GM19328 (cell line): Measurements from ENCODE around the gene INHA.
A peak's percentile ranks its signal among the peaks of the same experiment; 100 is the strongest.

Experiments
- ATAC-seq: cut with Tn5 transposase; IDR thresholded peaks from one replicate; pipeline ENCODE4 v1.9.1; 2021; ENCODE audit warnings: mild to moderate bottlenecking, moderate library complexity; ENCODE audit not compliant: unreplicated experiment

The INHA gene

DNA sequence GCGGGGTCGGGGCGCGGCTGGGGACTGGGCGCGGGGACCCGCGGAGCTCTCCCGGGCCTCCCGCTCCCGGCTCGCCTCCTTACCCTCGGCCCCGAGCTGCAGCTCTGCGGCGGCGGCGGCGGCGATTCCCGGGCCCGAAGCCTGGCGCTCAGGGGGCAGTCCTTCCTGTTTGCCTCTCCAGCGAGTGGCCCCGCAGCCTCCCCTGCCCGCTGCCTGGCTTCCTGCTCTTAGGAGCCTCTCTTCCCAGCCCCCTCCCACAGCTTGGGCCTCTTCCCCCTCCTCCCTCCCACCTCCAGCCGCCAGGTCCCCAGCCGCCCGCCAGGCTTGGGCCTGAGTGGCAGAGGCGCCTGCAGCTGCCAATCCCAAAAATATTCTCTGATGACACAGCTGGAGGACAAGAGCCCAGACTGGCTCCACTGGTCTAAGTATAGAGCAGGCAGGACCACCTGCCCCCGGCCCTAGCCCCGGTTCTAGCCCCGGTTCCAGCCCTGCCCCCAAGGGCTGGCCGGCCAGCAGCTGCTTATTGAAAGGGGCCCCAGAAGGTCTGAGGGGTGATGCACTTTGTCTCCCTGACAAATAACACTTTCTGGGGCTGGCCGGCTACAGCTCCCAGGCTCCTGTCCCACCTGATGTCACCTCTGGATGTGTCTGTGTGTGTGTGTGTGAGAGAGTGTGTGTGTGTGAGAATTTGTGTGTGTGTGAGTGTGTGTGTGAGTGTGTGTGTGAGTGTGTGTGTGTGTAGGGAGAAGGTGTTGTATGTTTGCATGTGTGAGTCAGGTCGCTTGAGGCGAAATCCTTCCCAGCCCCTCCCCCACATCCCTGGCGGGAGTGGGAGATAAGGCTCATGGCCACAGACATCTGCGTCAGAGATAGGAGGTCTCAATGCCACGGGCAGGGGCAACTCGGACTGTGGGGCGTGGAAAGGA is 536 bp upstream of the INHA start, which contains the start of gene OBSL1:
TSS of gene OBSL1 (minus strand) at position 229 of the 926 bp plus-strand sequence. CDS start 307 bp downstream, outside the sequence.
- ATAC-seq = no peak

DNA sequence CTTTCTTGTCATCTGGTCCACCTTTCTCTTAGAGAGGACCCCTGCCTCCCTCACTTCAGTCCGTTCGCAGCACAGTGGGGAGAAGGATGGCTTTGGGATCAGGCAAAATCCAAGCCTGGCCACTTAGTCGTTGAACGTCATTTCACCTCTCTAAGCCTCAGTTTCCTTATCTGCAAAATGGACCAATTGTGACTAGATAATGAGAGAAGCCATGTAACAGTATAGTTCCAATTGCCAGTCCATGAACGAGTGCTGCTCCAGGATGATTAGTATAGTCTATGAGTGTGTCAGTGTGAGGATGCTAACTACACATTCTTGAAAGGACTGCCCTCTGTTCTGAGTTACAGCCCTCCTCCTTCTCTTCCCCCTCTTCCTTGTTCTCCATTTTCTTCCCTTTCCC is 1.1 kb downstream of the INHA start:
- ATAC-seq = no peak

DNA sequence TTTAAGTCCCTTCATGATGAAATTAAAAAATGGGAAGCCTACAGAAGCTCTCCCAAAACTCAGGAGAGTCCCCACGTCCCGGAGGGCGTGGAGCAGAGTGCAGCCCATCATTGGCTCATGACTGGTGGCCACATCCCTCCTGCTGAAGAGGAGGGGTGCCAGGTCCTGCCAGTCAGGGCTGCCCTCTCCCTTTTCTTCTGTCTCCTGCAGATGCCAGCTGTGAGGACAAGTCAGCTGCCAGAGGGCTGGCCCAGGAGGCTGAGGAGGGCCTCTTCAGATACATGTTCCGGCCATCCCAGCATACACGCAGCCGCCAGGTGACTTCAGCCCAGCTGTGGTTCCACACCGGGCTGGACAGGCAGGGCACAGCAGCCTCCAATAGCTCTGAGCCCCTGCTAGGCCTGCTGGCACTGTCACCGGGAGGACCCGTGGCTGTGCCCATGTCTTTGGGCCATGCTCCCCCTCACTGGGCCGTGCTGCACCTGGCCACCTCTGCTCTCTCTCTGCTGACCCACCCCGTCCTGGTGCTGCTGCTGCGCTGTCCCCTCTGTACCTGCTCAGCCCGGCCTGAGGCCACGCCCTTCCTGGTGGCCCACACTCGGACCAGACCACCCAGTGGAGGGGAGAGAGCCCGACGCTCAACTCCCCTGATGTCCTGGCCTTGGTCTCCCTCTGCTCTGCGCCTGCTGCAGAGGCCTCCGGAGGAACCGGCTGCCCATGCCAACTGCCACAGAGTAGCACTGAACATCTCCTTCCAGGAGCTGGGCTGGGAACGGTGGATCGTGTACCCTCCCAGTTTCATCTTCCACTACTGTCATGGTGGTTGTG is 2.6 kb downstream of the INHA start:
- no peak for ATAC-seq

DNA sequence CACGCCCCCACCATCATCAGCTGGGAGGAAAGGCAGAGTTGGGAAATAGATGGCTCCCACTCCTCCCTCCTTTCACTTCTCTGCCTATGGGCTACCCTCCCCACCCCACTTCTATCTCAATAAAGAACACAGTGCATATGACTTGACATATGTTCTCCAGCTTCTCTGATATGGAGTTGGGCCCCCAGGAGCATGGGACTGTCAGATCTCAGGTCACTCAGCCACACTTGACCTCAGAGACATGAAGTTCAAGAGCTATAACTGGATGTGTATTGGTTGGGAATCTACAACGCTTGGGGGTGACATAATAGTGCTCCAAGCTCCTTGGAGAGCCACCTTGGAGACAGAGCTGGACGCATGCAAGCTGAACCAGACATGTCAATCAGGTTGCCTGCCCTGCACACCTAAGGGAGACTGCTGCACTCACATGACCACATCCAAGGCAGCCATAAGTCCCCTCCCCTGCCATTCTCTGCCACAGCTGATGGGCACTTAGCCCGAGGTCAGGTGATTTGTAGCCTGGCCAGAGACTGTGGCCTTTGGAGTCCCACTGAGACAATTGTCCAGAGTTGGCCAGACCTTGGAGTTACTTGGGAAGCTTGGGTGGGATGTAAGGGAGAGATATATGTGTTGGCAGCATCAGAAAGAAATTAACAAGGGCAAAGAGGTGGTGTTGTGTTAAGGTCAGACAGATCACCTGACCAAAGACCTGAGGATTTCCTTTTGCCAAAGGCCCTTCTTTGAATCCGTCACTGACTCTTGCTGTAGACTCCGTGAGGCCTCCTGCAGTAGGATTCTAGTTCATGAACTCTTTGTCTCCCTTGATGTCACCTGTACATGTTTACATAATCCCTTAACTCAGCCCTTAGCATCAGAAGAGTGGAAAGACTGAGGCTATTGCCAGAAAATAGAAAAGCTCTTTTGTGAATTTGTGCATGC is 3.7 kb downstream of the INHA start:
- no peak for ATAC-seq

DNA sequence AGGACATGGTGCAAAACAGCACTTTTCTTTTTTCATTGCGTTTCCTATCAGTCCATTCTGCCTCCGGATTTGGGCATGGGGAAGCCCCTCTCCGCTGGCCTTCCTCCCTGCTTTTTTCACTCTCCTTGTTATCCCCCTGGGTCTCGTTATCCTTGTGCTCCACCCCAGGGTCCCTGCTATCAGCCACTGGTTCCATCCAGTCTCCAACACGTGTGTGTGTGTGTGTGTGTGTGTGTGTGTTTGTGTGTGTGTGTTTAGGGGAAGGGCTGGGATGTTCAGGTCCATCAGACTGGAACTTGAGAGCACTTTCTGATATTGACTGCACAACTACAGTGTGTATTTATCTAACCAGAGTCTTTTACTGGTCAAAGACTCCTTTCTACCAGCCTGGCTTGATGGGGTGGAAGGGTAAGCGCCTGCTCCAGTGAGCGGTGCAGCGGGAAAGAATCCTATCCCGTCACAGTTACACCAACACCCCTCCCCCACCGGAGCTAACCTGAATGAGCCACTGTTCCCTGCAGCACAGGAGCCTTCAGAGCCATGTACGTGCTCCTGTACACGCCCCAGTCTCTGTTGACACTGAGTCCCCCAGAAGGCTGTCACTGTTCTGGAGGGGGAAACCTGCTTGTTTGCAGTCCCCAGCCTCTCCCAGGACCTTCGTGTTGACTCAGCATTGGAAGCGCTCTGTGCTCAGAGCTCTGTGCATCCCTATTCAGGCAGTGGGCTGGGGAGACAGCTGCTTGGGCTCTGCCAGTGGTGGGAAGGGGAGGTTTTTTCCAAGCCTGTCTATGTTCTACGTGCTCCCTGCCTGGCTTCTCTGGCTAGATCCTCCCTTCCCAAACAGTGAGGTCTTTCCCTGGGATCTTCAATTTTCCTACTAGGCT is 4.6 kb downstream of the INHA start:
- no peak for ATAC-seq

DNA sequence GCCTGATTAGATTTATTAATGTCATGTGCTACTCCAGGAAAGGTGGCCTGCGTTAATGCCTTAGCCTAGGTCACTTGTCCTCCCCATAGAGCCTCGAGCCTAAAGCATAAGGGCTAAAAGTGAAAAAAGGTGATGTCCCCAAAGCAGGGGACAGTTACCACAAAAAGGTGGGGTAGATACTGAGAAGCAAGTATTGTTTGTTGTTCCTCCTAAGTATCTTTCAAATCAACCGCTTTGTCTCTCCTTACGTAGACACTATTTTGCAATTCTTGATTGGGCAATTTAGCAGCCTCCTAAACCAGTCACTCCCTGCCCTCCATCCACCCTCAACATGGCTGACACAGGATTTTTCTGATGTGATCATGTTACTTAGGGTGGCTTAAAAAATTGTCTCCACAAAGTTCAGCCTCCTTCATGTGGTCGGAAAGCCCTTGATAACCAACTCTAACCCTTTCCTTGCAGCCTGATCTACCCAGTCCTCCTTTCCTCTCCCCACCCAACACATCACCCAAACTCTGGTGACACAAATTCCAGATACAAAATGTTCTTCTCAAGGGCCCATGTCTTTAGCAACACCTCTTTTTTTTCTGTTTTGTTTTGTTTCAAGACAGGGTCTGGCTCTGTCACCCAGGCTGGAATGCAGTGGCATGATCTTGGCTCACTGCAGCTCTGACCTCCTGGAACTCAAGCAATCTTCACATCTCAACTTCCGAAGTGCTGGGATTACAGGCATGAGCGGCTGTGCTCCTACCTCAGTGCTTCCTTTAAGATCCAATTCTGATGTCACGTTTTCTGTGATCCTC is 6.9 kb downstream of the INHA start:
- no peak for ATAC-seq

DNA sequence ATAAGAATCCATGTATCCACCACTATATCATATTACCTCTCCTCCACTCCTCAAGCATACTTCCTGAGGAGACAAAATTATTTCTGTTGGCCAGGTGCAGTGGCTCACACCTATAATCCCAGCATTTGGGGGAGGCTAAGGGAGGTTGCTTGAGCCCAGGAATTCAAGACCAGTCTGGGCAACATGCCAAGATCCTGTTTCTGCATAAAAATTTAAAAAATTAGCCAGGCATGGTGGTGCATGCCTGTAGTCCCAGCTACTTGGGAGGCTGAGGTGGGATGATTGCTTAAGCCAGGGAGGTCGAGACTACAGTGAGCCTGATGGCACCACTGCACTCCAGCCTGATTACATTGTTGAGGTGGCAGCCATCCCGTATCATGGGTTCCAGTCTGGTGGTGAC is 9.2 kb downstream of the INHA start:
- ATAC-seq = no peak

DNA sequence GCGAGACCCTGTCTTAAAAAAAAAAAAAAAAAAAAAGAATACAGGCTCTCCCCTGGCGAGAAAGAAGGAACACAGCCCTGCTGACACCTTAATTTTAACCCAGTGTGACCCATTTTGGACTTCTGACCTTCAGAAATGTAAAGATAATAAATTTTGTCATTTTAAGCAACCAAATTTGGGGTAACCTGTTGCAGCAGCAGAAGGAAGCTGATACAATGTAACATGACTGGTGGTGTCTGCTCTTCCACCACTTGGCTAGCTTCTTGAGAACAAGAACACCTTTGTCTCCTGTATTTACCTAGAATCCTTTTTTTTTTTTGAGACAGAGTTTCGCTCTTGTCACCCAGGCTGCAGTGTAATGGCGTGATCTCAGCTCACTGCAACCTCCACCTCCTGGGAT is 19.0 kb downstream of the INHA start:
- ATAC-seq = no peak

DNA sequence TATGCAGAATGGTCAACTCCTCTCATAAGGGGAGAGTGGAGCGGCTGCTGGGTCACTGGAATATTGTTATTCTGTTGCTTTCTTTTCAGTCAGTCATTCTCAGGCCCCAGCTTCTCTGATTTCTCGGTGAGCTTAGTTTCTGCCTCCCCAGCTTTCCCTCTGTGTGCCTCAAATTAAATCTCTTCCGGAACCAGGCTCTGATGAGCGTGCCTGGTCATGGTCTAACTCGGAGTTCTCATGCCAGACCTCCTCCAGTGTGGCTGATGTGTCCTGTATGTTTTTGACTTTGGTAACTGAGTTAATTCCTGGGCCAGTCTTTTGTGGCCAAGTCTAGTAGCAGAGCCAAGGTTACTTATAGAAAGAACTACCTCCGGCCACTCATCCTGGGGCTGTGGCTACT is 20.6 kb downstream of the INHA start:
- ATAC-seq = no peak

DNA sequence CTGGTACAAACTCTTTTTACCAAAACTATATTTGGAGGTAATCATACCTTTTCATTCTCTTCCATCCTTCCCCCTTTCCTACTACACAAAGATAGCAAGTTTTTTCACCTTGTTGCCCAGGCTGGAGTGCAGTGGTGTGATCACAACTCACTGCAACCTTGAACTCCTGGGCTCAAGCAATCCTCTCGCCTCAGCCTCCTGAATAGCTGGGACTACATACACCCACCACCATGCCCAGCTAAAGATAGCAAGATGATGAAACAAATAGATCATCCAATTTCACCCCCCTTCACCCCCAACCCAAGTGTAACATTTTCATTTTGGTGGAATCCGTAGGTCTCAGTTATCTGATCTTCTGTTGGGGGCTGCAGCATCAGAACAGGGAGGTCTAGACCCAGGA is 21.0 kb downstream of the INHA start:
- no peak for ATAC-seq

DNA sequence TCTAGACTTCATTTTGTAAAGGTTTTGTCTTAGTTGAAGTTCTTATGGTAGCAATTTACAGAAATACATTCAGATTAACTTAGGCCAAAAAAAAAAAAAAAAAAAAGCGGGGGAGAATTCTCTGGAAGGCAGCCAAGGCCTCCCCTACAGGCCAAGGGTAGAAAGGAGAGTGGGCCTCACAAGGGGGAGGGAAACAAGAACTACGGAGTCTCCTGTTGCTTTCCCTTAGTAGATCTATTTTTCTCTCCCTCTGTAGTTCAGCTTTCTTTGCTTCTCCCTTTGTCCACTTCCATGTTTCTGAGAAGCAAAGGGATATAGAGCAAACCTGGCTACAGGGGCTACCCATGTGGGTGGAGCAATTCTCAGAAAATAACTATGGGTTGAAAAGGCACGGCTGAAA is 23.1 kb downstream of the INHA start:
- no peak for ATAC-seq

DNA sequence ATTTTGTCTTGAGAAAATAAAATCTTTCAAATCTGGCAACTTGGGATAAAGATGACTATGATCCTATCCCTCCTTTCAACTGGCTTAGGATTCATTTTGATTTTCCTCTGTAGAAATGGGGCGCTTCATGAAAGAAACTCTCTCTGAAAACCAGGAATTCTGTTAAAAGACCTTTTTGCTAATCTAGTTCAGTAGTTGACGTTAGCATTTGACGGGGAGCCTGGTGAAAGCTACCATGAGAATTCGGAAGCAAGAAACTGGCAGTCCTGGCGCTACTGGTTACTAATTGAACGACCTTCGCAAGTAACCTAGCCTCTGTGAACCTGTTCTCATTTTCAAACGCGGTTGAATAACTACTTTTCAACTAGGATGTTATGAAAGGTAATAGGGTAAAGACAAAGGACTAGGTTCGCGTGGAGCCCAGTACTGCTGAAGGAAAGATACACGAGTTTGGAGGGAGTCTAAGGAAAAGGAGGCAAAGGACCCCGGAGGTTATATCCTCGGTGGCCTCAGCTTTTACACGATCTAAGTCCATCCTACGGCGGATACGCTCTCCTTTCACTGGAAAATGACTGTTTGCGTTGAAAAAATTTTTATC is 24.9 kb downstream of the INHA start:
- ATAC-seq = peak; percentile 3

DNA sequence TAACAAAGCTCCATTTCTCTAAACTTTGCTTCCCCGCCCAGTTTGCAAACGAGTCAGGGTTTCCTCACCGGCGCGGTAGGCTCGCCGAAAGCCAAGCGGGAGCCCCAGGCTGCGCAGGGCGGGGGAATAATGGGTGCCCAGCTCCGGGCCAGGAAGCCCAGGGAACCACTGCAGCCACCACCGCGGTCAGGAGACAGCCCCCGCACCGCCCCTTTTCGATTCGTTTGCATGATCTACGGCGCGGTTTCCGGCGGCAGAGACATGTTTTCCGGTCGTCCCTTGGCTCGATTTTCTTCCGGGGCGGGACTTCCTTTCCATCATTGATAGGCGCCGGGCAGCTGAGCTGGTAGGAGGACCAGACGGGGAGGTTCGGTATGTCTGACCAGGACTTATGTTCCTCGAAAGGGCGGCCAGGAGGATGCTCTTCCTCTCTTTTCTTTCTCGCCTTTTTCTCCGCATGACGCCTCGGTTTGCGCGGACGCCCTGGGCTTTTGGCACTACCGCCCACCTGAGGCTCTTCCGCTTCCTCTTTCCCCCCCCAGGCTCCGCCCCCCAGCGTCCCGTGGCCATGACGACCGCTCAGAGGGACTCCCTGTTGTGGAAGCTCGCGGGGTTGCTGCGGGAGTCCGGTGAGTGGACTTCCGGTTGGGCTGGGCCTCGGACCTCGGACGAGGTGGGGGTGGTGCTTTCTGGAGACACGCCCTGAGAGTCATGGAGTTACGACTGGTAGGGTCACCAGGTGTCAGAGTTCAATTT is 25.6 kb downstream of the INHA start, which contains the start of gene STK11IP:
TSS of gene STK11IP (plus strand) at position 306 of the 756 bp plus-strand sequence. CDS start at position 569, 263 bp downstream.
- ATAC-seq = peak; percentile 92

DNA sequence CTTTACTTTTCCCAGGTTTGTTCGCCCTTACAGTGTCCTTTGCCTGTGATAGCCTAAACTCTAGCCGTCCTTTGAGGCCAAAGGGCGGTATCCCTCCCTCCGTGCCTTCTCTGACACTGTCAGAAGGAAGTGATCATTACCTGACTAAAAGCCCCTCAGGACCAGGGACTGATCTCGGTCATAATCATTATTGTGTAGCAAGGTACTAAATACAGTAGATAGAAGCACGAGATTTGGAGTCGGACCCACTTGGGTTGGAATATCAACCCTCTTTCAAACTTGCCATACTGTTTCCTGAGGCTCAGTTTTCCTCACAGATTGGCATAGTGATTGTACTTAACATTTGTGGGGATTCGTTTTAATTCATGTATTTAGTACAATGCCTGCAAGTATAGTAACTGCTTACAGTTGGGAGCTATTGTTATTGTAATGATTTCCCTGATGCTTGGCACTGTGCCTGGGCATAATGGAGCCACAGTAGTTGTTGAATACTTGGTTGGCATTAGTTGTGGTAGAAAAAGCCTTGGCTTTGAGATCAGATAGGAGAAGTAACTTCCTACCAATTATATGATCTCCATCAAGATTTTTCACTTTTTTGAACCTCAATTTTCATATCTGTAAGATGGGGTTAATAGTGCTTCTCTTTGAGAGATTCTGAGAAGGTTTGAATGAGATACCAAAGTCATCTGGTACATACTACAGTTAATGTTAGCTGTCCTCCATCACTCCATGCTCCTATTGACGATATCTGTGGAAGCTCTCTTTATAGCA is 26.4 kb downstream of the INHA start:
- no peak for ATAC-seq

DNA sequence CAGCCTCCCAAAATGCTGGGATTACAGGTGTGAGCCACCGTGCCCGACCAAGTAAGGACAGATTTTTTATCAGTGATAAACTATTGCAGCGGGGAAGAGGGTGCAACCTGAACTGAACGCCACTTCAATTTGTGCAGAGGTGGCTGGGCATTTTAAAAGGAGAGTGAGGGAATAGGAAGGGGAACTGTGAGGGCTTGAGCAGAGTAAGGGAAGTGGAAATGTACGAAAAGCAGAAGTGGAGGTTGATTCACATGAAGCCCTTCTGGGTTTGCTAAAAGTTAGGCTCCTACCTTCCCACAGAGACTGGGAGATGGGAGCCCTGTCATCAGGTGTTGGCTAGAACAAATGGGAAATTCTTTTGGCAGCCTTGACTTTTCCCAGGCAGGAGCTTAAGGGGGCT is 31.7 kb downstream of the INHA start:
- no peak for ATAC-seq

DNA sequence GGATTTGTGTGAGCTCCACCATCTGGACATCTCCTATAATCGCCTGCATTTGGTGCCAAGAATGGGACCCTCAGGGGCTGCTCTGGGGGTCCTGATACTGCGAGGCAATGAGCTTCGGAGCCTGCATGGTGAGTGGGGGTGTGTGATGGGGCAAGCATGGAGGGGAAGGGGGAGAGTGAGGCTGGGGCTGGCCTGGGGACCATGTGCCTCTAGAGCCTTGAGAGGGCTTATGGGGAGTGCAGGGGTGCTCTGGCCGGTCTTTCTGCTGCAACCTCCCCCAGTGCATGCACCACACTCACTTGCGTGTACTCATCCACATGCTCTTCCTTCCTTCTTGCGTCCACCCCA is 33.5 kb downstream of the INHA start:
- ATAC-seq = no peak

DNA sequence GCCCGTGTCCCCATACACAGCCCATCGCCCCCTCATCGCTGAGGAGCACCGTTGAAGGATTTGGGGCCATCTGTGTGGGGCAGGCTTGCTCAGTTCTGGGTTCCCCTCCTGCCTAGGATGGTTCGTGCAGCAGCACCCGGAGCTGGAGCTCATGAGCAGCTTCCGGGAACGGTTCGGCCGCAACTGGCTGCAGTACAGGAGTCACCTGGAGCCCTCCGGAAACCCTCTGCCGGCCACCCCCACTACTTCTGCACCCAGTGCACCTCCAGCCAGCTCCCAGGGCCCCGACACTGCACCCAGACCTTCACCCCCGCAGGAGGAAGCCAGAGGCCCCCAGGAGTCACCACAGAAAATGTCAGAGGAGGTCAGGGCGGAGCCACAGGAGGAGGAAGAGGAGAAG is 35.8 kb downstream of the INHA start:
- ATAC-seq = no peak
